ENCODE results near the gene SLC27A2.

DNA sequence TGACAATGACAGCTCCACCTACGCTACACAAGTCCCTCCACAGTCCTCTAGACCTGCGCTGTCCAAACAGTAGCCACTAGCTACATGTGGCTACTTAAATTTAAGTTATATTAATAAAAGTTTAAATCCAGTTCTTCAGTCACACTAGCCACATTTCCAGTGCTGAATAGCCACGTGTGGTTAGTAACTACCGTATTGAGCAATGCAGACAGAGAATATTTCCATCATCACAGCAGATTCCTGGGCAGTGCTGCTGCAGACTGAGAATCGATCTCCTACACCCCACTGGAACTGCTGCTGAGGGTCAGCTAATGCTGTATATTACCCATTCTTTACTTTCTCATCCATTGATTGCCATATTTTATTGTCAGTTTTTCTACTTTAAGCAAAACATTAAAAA is 42.6 kb downstream of the SLC27A2 start:
- TF ChIP-seq POLR2A (IDR thresholded peaks at IDR 0.05; ENCODE audit: low read depth, low read length) (no peak), POLR2AphosphoS5 (IDR thresholded peaks at IDR 0.05; ENCODE audit: low read depth, low read length) (no peak)

Data from GM12892 (cell line).